ENCODE results near the gene APOBEC3H.

APOBEC3H gene

GRCh38 chr22:39138357-39138997 lies 41.4 kb downstream of the APOBEC3H start:
- no peak for DNase-seq

GRCh38 chr22:39139933-39140332 lies 42.9 kb downstream of the APOBEC3H start:
- no peak for DNase-seq

DNA sequence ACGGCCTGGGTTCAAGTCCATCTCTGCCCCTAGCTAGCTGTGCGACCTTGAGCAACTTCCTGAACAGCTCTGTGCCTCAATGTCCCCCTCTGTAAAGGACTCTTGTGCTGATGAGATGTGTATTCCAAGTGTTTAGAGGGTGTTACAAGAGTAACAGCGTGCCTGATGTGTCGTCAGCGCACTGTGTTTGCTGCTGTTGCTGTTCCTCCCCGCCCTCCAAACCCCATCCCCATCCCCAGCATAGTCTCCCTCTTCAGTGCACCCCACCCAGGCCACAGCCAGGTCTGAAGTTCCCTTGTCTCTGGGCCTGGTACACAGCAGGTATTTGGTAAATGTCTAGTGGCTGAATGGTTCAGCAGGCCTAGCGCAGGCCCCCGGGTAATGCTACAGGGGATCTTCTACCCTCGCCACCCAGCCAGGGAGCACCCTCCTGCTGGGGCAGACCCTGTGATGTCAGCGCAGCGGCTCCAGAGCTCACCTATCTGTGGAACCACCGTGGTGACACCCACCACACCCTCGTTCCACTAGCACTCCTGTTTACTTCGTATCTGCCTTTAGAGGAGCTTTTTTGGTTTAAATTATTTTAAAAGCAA lies 45.1 kb downstream of the APOBEC3H start:
- DNase-seq: no peak

DNA sequence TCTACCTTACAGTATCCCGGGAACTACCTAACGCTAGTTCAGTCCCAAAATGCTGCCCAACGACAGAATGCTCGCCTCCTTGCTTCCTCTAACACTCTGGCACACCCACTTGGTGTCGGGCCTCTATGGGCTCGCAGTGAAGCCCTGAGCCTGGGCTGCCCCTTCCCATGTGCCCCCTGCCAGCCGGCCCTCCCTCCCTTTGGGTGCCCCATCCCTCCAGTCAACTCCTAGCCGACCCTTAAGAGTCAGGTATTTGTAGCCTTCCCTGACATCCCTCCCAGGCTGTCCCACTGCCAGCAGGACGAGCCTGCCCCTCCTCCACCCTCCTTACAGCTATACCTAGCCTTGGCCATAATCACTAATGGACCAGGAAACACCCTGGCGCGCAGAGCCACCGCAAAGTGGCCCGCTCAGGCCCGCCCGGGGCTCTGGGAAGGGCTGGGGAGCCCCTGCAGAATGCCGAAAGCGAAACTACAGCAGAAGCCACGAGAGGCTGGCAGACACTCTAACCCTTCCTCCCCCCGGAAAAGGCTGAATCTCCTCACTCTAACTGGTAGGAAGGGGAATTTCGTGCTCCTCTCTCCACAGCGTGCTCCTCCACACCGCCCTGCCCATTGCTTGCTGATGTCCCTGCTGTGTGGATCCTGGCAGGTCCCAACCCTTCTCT lies 47.2 kb downstream of the APOBEC3H start:
- DNase-seq: peak; percentile 36

DNA sequence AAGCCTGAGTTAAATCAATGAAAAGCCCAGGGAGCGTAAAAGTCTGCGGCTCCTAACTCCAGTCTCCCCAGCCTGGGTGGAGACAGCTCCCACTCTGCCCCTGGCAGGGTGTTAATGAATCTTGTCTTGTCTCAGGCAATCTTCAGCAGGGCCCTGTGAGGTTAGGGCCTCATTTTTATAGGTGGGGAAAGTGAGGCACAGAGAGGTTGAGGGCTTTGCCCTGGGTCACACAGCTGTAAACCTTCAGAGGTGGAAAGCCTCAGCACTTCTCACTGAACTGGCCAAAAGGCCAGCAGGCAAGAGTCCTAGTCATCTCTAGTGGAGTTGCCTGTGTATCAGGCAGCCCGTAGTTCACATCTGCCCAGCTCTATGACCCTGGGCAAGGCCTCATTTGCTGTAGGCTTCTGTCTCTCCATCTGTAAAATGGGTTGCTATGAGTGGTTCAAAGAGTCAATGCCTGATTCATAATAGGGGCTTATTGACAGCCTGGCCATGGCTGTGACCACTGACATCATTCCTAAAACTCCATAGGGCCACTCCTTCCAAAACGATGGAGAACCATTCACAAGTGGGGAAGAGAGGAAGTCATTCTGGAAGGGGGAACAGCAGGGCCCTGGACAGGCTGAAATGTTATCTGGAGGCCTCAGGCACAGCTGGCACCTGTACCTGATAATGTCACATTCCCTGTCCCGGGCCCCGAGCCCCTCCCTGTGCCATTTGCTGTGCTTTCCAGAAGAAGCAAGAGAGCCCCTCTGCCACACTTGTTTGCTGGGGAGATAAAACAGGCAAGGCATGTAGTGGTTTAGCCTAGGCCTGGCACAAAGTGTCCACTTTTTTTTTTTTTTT lies 49.4 kb downstream of the APOBEC3H start:
- DNase-seq: no peak

- DNase-seq: no peak
Observed at GRCh38 chr22:39147335-39148025, 50.4 kb downstream of the APOBEC3H start.

DNA sequence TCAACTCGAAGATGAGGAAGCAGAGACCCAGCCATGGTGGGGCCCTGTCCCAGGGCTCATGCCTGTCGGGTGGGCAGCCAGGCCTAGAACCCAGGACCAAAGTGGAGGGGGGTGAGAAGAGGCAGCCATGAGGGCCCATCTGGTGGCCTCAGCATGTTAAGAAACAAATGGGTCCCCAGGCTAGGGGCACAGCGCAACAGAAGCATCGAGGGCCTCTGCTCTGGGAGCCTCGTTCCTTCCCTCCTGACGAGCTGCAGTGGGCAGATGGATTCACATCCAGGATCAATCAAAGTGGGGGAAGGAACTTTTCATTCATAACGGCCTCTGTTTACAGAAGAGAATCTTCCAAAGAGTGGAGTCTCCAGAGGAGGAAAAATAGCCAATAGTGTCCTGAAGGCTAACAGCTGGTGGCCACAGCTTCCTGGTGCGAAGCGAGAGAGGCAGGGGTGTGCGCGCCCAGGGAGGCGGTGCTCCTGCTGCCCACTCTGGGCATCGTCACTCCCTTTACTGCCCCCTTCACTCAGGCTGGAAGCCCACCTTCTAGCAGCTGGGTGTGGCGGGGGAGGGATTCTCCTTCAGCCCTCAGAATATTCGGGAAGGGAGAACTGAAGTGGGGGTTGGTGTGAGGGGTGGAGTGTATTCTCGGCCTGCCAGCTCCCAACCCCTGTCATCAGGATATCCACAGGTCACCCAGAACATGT lies 51.1 kb downstream of the APOBEC3H start:
- DNase-seq: no peak

- peak; percentile 51 for DNase-seq
Observed at GRCh38 chr22:39148727-39149535, 51.9 kb downstream of the APOBEC3H start.

- DNase-seq: no peak
Observed at GRCh38 chr22:39149915-39150847, 53.1 kb downstream of the APOBEC3H start.

DNA sequence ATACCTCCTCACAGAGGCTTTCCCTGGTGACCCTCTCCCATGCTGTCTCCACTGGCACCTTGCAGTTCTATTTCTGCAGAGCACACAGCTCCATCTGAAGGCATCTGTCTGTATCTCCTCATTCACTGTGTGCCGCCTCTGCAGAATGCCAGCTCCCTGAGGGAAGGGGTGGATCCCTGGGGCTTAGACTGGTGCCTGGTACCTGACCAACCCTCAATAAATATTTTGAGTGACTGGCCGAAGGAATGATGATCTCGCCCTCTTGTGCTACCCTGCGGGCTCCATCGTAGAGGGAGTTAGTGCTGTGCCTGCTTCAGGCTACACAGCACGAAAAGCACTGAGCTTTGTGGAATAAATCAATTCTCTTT lies 53.8 kb downstream of the APOBEC3H start:
- no peak for DNase-seq

DNA sequence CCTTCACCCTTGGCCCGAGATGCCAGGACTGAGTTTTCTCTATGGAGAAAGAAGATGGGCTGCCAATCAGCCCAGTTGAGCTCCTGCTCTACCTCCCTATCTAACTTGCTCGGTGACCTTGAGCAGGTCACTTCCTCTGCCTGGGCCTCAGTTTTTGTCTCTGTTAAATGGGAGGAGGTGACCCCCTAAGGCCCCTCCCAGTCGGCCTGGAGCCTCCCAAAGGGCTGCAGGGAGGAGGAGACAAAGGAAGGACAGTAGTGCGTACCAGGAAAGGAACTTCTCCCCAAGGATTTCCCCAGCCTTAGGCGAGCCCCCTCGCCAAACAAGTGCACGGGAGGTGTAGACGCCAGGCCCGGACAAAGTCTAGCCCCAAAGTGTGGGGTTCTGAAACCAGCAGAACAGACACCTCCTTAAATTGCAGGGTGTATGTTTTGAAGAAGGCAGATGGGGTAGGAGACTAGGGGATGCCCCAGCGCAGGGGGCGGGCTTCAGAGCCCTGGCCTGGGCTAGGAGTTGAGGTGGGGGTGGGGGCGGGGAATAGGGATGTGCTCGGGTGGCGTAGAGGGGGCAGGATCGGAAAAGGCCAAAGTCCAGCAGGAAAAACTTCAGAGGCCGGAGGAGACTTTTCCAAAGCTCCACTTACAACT lies 54.4 kb downstream of the APOBEC3H start:
- DNase-seq: no peak

DNA sequence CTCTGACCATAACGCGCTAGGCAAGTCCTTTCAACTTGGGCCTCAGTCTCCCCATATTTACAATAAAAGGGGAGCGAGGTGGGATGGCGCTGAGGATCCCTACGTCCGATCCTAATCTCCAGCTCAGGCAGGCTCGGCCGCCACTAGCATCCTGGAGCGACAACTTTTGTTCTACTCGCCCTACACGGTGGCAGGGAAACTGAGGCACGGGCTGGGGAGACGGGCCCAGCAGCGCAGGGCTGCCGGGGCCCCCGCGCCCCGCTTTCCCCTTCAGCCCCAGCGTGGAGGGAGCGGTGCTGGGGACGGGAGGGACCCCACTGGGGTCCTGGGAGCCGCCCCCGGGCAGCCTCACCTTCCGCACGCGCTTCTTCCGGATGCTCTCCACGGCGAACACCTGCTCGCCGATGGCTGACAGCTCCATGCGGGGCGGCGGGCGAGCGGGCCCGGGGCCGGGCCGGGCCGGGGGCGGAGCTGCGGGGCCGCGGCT lies 55.0 kb downstream of the APOBEC3H start:
- DNase-seq: no peak

- peak; percentile 86 for DNase-seq
Observed at GRCh38 chr22:39152511-39153219, 55.6 kb downstream of the APOBEC3H start, which contains the start of gene CBX7. TSS of gene CBX7 (minus strand) at chr22:39152680. CDS start at chr22:39152444, 236 bp downstream.

GRCh38 chr22:39153220-39153717 lies 56.2 kb downstream of the APOBEC3H start:
- DNase-seq: no peak

All from stimulated activated CD4-positive, alpha-beta T cell treated with anti-CD3 and anti-CD28 coated beads, Interleukin-1b, Interleukin-23, amount 100 ng/mL, for 48 hours (primary cell).